Activated CD4-positive, alpha-beta memory T cell treated with anti-CD3 and anti-CD28 coated beads, Interleukin-2, amount 10 ng/mL, durations not matched to agents 7 days and 5 days (primary cell): ENCODE data around the gene TMEM213. TPM values are rescaled to one million over a fixed set of nuclear protein-coding genes. Genes with fewer than 3 reads are reported as not detected.

Experiments used
- CTCF ChIA-PET: fragments of 350-600 bp; sonication (Branson Sonifier 250); formaldehyde crosslinking; loops from one replicate; lab custom pipeline; 2021; ENCODE audit warnings: antibody characterized with exemption, inconsistent platforms; lab: Charles Lee
- POLR2A ChIA-PET: fragments of 350-600 bp; sonication (Branson Sonifier 250); formaldehyde crosslinking; loops from one replicate; lab custom pipeline; 2021; ENCODE audit warnings: antibody characterized with exemption; lab: Charles Lee
- DNase-seq: peaks from one replicate; pipeline ENCODE4 v3.0.0-alpha.2; 2020
- H3K27ac Mint-ChIP-seq: one replicate; pipeline ENCODE4 v1.8.0; 2021; ENCODE audit warnings: mild to moderate bottlenecking, mixed read lengths
- H3K27me3 Mint-ChIP-seq: one replicate; pipeline ENCODE4 v1.8.0; 2021; ENCODE audit warnings: mixed read lengths
- H3K36me3 Mint-ChIP-seq: one replicate; pipeline ENCODE4 v1.8.0; 2021; ENCODE audit warnings: low read depth, mixed read lengths
- H3K4me1 Mint-ChIP-seq: one replicate; pipeline ENCODE4 v1.8.0; 2021; ENCODE audit warnings: mixed read lengths
- H3K4me3 Mint-ChIP-seq: one replicate; pipeline ENCODE4 v1.8.0; 2021; ENCODE audit warnings: mild to moderate bottlenecking, mixed read lengths
- H3K9me3 Mint-ChIP-seq: one replicate; pipeline ENCODE4 v1.8.0; 2021; ENCODE audit warnings: mixed read lengths
- total RNA-seq, 2 experiments: library from RNA; stranded (reverse); gene quantifications; one replicate each; pipeline ENCODE4 v1.2.3, GENCODE V29; 2021

The TMEM213 gene
- total RNA-seq, 2 experiments from 2014 or later = 0.73 to 1.1 TPM

- Mint-ChIP-seq H3K27ac (no peak overlapping the region), H3K36me3 (no peaks in the 10 kb centered on the region), H3K27me3 (peaks cover 43% of the 10 kb centered on the region), H3K4me1 (peaks cover 24% of the 10 kb centered on the region), H3K9me3 (no peaks in the 10 kb centered on the region), H3K4me3 (no peak overlapping the region)
- ChIA-PET POLR2A (no interaction called here), CTCF (no interaction called here)
- no peak for DNase-seq
Measured at GRCh38 chr7:138832966-138833365, 35.2 kb downstream of the TMEM213 start.

GRCh38 chr7:138833596-138833995 lies 35.8 kb downstream of the TMEM213 start:
- peaks cover 44% of the 10 kb centered on the region for H3K27me3 Mint-ChIP-seq
- no peak overlapping the region for H3K27ac Mint-ChIP-seq
- H3K36me3 Mint-ChIP-seq = no peaks in the 10 kb centered on the region
- H3K4me3 Mint-ChIP-seq = no peak overlapping the region
- ChIA-PET POLR2A (no interaction called here), CTCF (no interaction called here)
- no peaks in the 10 kb centered on the region for H3K9me3 Mint-ChIP-seq
- H3K4me1 Mint-ChIP-seq = peaks cover 24% of the 10 kb centered on the region
- DNase-seq = no peak

- Mint-ChIP-seq H3K4me1 (peaks cover 24% of the 10 kb centered on the region), H3K27me3 (peaks cover 46% of the 10 kb centered on the region), H3K36me3 (no peaks in the 10 kb centered on the region), H3K4me3 (no peak overlapping the region), H3K27ac (no peak overlapping the region), H3K9me3 (no peaks in the 10 kb centered on the region)
- peak; percentile 45 for DNase-seq
- ChIA-PET CTCF (no interaction called here), POLR2A (no interaction called here)
Measured at GRCh38 chr7:138834583-138834982, 36.8 kb downstream of the TMEM213 start.

GRCh38 chr7:138835087-138835486 lies 37.3 kb downstream of the TMEM213 start:
- ChIA-PET POLR2A (no interaction called here), CTCF (no interaction called here)
- H3K4me3 Mint-ChIP-seq = no peak overlapping the region
- H3K36me3 Mint-ChIP-seq = no peaks in the 10 kb centered on the region
- H3K9me3 Mint-ChIP-seq = no peaks in the 10 kb centered on the region
- DNase-seq = no peak
- H3K27me3 Mint-ChIP-seq = peaks cover 44% of the 10 kb centered on the region
- no peak overlapping the region for H3K27ac Mint-ChIP-seq
- H3K4me1 Mint-ChIP-seq = peaks cover 24% of the 10 kb centered on the region

GRCh38 chr7:138837627-138838026 lies 39.8 kb downstream of the TMEM213 start:
- CTCF ChIA-PET = no interaction called here
- no peaks in the 10 kb centered on the region for H3K9me3 Mint-ChIP-seq
- peaks cover 29% of the 10 kb centered on the region for H3K27me3 Mint-ChIP-seq
- no peak overlapping the region for H3K27ac Mint-ChIP-seq
- H3K4me3 Mint-ChIP-seq = no peak overlapping the region
- POLR2A ChIA-PET = no interaction called here
- DNase-seq = no peak
- H3K36me3 Mint-ChIP-seq = no peaks in the 10 kb centered on the region
- peaks cover 24% of the 10 kb centered on the region for H3K4me1 Mint-ChIP-seq

GRCh38 chr7:138838166-138838565 lies 40.4 kb downstream of the TMEM213 start:
- H3K27me3 Mint-ChIP-seq = peaks cover 23% of the 10 kb centered on the region
- H3K27ac Mint-ChIP-seq = no peak overlapping the region
- CTCF ChIA-PET = no interaction called here
- POLR2A ChIA-PET = no interaction called here
- DNase-seq = no peak
- H3K9me3 Mint-ChIP-seq = no peaks in the 10 kb centered on the region
- peaks cover 19% of the 10 kb centered on the region for H3K4me1 Mint-ChIP-seq
- H3K36me3 Mint-ChIP-seq = no peaks in the 10 kb centered on the region
- no peak overlapping the region for H3K4me3 Mint-ChIP-seq

- peaks cover 15% of the 10 kb centered on the region for H3K27me3 Mint-ChIP-seq
- no peaks in the 10 kb centered on the region for H3K36me3 Mint-ChIP-seq
- no peak overlapping the region for H3K4me3 Mint-ChIP-seq
- no peak overlapping the region for H3K27ac Mint-ChIP-seq
- POLR2A ChIA-PET = no interaction called here
- CTCF ChIA-PET = no interaction called here
- H3K4me1 Mint-ChIP-seq = no peaks in the 10 kb centered on the region
- no peak for DNase-seq
- H3K9me3 Mint-ChIP-seq = no peaks in the 10 kb centered on the region
Measured at GRCh38 chr7:138842111-138842510, 44.3 kb downstream of the TMEM213 start.

- CTCF ChIA-PET = interaction anchor here (1.0 kb wide), 1 partner anchor 106 kb away, joined by 3 read pairs; no protein-coding TSS in a partner anchor
- no peak for DNase-seq
- Mint-ChIP-seq H3K4me3 (no peak overlapping the region), H3K4me1 (no peaks in the 10 kb centered on the region), H3K27me3 (peaks cover 12% of the 10 kb centered on the region), H3K36me3 (no peaks in the 10 kb centered on the region), H3K27ac (no peak overlapping the region), H3K9me3 (no peaks in the 10 kb centered on the region)
- POLR2A ChIA-PET = no interaction called here
Measured at GRCh38 chr7:138843632-138844580, 46.1 kb downstream of the TMEM213 start.

GRCh38 chr7:138845711-138846110 lies 47.9 kb downstream of the TMEM213 start:
- CTCF ChIA-PET = no interaction called here

GRCh38 chr7:138848056-138848980 lies 50.5 kb downstream of the TMEM213 start:
- H3K9me3 Mint-ChIP-seq = peaks cover 3% of the 10 kb centered on the region
- peaks cover 2% of the 10 kb centered on the region for H3K4me1 Mint-ChIP-seq
- CTCF ChIA-PET = no interaction called here
- POLR2A ChIA-PET = no interaction called here
- no peak overlapping the region for H3K27ac Mint-ChIP-seq
- H3K4me3 Mint-ChIP-seq = no peak overlapping the region
- H3K36me3 Mint-ChIP-seq = no peaks in the 10 kb centered on the region
- H3K27me3 Mint-ChIP-seq = peaks cover 15% of the 10 kb centered on the region
- no peak for DNase-seq

More at GRCh38 chr7:138845711-138846110, 47.9 kb downstream of the TMEM213 start:
- POLR2A ChIA-PET = no interaction called here
- no peaks in the 10 kb centered on the region for H3K4me1 Mint-ChIP-seq
- no peak overlapping the region for H3K4me3 Mint-ChIP-seq
- H3K36me3 Mint-ChIP-seq = no peaks in the 10 kb centered on the region
- peaks cover 15% of the 10 kb centered on the region for H3K27me3 Mint-ChIP-seq
- no peak for DNase-seq
- peaks cover 3% of the 10 kb centered on the region for H3K9me3 Mint-ChIP-seq
- no peak overlapping the region for H3K27ac Mint-ChIP-seq

- H3K4me1 Mint-ChIP-seq = peaks cover 4% of the 10 kb centered on the region
- ChIA-PET CTCF (no interaction called here), POLR2A (no interaction called here)
- no peak for DNase-seq
- no peak overlapping the region for H3K27ac Mint-ChIP-seq
- peaks cover 3% of the 10 kb centered on the region for H3K9me3 Mint-ChIP-seq
- H3K4me3 Mint-ChIP-seq = no peak overlapping the region
- H3K27me3 Mint-ChIP-seq = peaks cover 13% of the 10 kb centered on the region
- H3K36me3 Mint-ChIP-seq = no peaks in the 10 kb centered on the region
Measured at GRCh38 chr7:138849701-138850100, 51.9 kb downstream of the TMEM213 start.

- H3K36me3 Mint-ChIP-seq = peaks cover 4% of the 10 kb centered on the region
- CTCF ChIA-PET = interaction anchor here (1.3 kb wide), 1 partner anchor 114 kb away, joined by 3 read pairs; no protein-coding TSS in a partner anchor
- peaks cover 4% of the 10 kb centered on the region for H3K4me1 Mint-ChIP-seq
Measured at GRCh38 chr7:138852469-138852868, 54.7 kb downstream of the TMEM213 start.

GRCh38 chr7:138853448-138853847 lies 55.7 kb downstream of the TMEM213 start:
- H3K9me3 Mint-ChIP-seq = peaks cover 14% of the 10 kb centered on the region
- peaks cover 6% of the 10 kb centered on the region for H3K36me3 Mint-ChIP-seq
- H3K4me1 Mint-ChIP-seq = peaks cover 4% of the 10 kb centered on the region
- H3K27ac Mint-ChIP-seq = no peak overlapping the region
- ChIA-PET CTCF (no interaction called here), POLR2A (no interaction called here)
- no peak for DNase-seq
- no peak overlapping the region for H3K4me3 Mint-ChIP-seq
- H3K27me3 Mint-ChIP-seq = peaks cover 14% of the 10 kb centered on the region

More at GRCh38 chr7:138852469-138852868, 54.7 kb downstream of the TMEM213 start:
- peaks cover 17% of the 10 kb centered on the region for H3K27me3 Mint-ChIP-seq
- no peak overlapping the region for H3K27ac Mint-ChIP-seq
- H3K4me3 Mint-ChIP-seq = no peak overlapping the region
- H3K9me3 Mint-ChIP-seq = peaks cover 7% of the 10 kb centered on the region
- DNase-seq = no peak
- POLR2A ChIA-PET = no interaction called here
